HCT116 (cell line): Measurements from ENCODE around the gene PCSK2. TPM values are rescaled to one million over a fixed set of nuclear protein-coding genes. Genes with fewer than 3 reads are reported as not detected.

Source experiments
- ATAC-seq: fragments of 200-7000 bp; cut with Tn5 transposase; 2 replicates; pipeline ENCODE4 v1.9.1; 2020; ENCODE audit warnings: mild to moderate bottlenecking, moderate library complexity
- BruUV-seq: library from RNA; stranded (reverse); fragments of 400-500 nt; replicated peaks from 2 replicates; lab custom pipeline; 2021; lab: Mats Ljungman, UMichigan
- CTCF ChIA-PET: fragments of 300-600 bp; sonication (Branson Sonifier 250); formaldehyde crosslinking; loops from one replicate; lab custom pipeline; 2021; ENCODE audit warnings: antibody characterized with exemption; lab: Charles Lee
- POLR2A ChIA-PET: fragments of 300-600, 350-600 bp; sonication (Branson Sonifier 250); formaldehyde crosslinking; loops from one replicate; lab custom pipeline; 2021; ENCODE audit warnings: antibody characterized with exemption; lab: Charles Lee
- RAD21 ChIA-PET, 2 experiments: fragments of 300-600 bp; sonication (Branson Sonifier 250); formaldehyde crosslinking; loops; one replicate each; lab custom pipeline; 2023; ENCODE audit warnings: low total read pairs in 2 of 2; ENCODE audit not compliant: uncharacterized antibody in 2 of 2, unreplicated experiment in 2 of 2, low non-redundant PET in 1 of 2; lab: Charles Lee
- DNase-seq: peaks from one replicate; pipeline ENCODE4 v3.0.0-alpha.2; 2010; ENCODE audit warnings: low read depth, low spot score
- H2AFZ ChIP-seq: fragments of 200-600 bp; shearing (Covaris generic), sonication (generic); 2 replicates; pipeline ENCODE4 v1.6.1; 2017; ENCODE audit warnings: low read depth, mixed run types, mixed read lengths, antibody characterized with exemption, low read length; ENCODE audit not compliant: poor library complexity, severe bottlenecking
- H3K27ac ChIP-seq: 2 replicates; pipeline ENCODE4 v1.5.1; 2012; ENCODE audit warnings: low read depth, low read length
- H3K27me3 ChIP-seq: fragments of 200-600 bp; sonication (generic); 2 replicates; pipeline ENCODE4 v1.6.1; 2016; ENCODE audit warnings: mixed run types, low read length, mixed read lengths; ENCODE audit not compliant: insufficient read depth
- H3K36me3 ChIP-seq, 2 experiments: fragments of 200-500 bp in 1 of 2; fragments of 200-600 bp in 1 of 2; sonication (Bioruptor generic) in 1 of 2; sonication (generic) in 1 of 2; 2 replicates each; pipeline versions ENCODE4 v1.5.1 to v1.6.1; 2014 to 2016; ENCODE audit warnings: low read length in 2 of 2, inconsistent platforms in 1 of 2, mixed read lengths in 1 of 2, mixed run types in 1 of 2; ENCODE audit not compliant: insufficient read depth in 2 of 2, control insufficient read depth in 1 of 2
- H3K4me1 ChIP-seq, 2 experiments: fragments of 200-600 bp in 1 of 2; sonication (generic) in 1 of 2; 2 replicates each; pipeline versions ENCODE4 v1.5.1 to v1.6.1; 2012 to 2017; ENCODE audit warnings: low read length in 2 of 2, inconsistent platforms in 1 of 2, mild to moderate bottlenecking in 1 of 2, mixed read lengths in 1 of 2, mixed run types in 1 of 2, moderate library complexity in 1 of 2; ENCODE audit not compliant: insufficient read depth in 2 of 2, control insufficient read depth in 1 of 2
- H3K4me2 ChIP-seq: fragments of 200-600 bp; sonication (generic); 2 replicates; pipeline ENCODE4 v1.6.1; 2017; ENCODE audit warnings: mixed run types, low read length, mixed read lengths
- H3K4me3 ChIP-seq, 2 experiments: fragments of 200-600 bp in 1 of 2; sonication (generic) in 1 of 2; replicated peaks in 1 of 2; 2 replicates each; pipeline ENCODE4 v1.5.1; 2011 to 2016; ENCODE audit warnings: low read length in 2 of 2, control low read depth in 1 of 2, low read depth in 1 of 2, mild to moderate bottlenecking in 1 of 2, mixed read lengths in 1 of 2, mixed run types in 1 of 2
- H3K79me2 ChIP-seq: fragments of 200-600 bp; sonication (generic); 2 replicates; pipeline ENCODE4 v1.6.1; 2017; ENCODE audit warnings: mild to moderate bottlenecking, mixed run types, low read length, moderate library complexity, mixed read lengths; ENCODE audit not compliant: insufficient read depth
- H3K9ac ChIP-seq: fragments of 200-600 bp; sonication (generic); 2 replicates; pipeline ENCODE4 v1.6.1; 2016; ENCODE audit warnings: low read length, mixed read lengths
- H3K9me2 ChIP-seq: fragments of 200-600 bp; sonication (generic), shearing (Covaris generic); 2 replicates; pipeline ENCODE4 v1.6.1; 2017; ENCODE audit warnings: mixed run types, mild to moderate bottlenecking, moderate library complexity; ENCODE audit not compliant: insufficient read depth
- H3K9me3 ChIP-seq, 2 experiments: fragments of 200-500 bp in 1 of 2; fragments of 200-600 bp in 1 of 2; sonication (Bioruptor generic) in 1 of 2; sonication (generic) in 1 of 2; 2 replicates each; pipeline ENCODE4 v1.6.1; 2014 to 2017; ENCODE audit warnings: low read length in 2 of 2, mixed read lengths in 2 of 2, inconsistent platforms in 1 of 2, low read depth in 1 of 2, mild to moderate bottlenecking in 1 of 2, mixed run types in 1 of 2, moderate library complexity in 1 of 2; ENCODE audit not compliant: control insufficient read depth in 1 of 2, insufficient read depth in 1 of 2
- H4K20me1 ChIP-seq: fragments of 200-600 bp; sonication (generic), shearing (Covaris generic); 2 replicates; pipeline ENCODE4 v1.6.1; 2017; ENCODE audit warnings: mixed run types, mild to moderate bottlenecking, moderate library complexity; ENCODE audit not compliant: insufficient read depth
- ATF3 ChIP-seq: IDR thresholded peaks from 2 replicates; pipeline ENCODE4 v1.6.1; 2012
- CBX3 ChIP-seq: IDR thresholded peaks from 2 replicates; pipeline ENCODE4 v1.6.1; 2012; ENCODE audit warnings: low read depth
- CEBPB ChIP-seq: IDR thresholded peaks from 2 replicates; pipeline ENCODE4 v1.6.1; 2012; ENCODE audit warnings: low read depth
- EGR1 ChIP-seq: IDR thresholded peaks from 2 replicates; pipeline ENCODE4 v1.6.1; 2012; ENCODE audit warnings: low read depth
- ELF1 ChIP-seq: IDR thresholded peaks from 2 replicates; pipeline ENCODE4 v1.6.1; 2012; ENCODE audit warnings: low read depth, borderline replicate concordance
- EZH2phosphoT487 ChIP-seq: fragments of 200-600 bp; IDR thresholded peaks from 2 replicates; pipeline ENCODE4 v1.6.1; 2018; ENCODE audit warnings: antibody characterized with exemption, borderline replicate concordance
- FOSL1 ChIP-seq: IDR thresholded peaks from 2 replicates; pipeline ENCODE4 v1.6.1; 2012; ENCODE audit warnings: low read depth
- JUND ChIP-seq: IDR thresholded peaks from 2 replicates; pipeline ENCODE4 v1.6.1; 2012
- MAX ChIP-seq: IDR thresholded peaks from 2 replicates; pipeline ENCODE4 v1.6.1; 2012
- POLR2A ChIP-seq: IDR thresholded peaks from 2 replicates; pipeline ENCODE4 v1.7.0; 2011; ENCODE audit warnings: borderline replicate concordance; ENCODE audit not compliant: insufficient read depth, insufficient read length; ENCODE audit errors: extremely low read depth
- POLR2AphosphoS5 ChIP-seq: IDR thresholded peaks from 2 replicates; pipeline ENCODE4 v1.6.1; 2011; ENCODE audit warnings: mild to moderate bottlenecking, low read depth, low read length, moderate library complexity
- RAD21 ChIP-seq: IDR thresholded peaks from 2 replicates; pipeline ENCODE4 v1.6.1; 2012; ENCODE audit warnings: low read depth, mild to moderate bottlenecking
- SIN3A ChIP-seq: IDR thresholded peaks from 2 replicates; pipeline ENCODE4 v1.6.1; 2012; ENCODE audit warnings: low read depth
- SRF ChIP-seq: IDR thresholded peaks from 2 replicates; pipeline ENCODE4 v1.6.1; 2012; ENCODE audit warnings: low read depth
- TCF7L2 ChIP-seq: IDR thresholded peaks from 2 replicates; pipeline ENCODE4 v1.7.0; 2011; ENCODE audit warnings: borderline replicate concordance, inconsistent platforms; ENCODE audit not compliant: insufficient read depth, insufficient read length; ENCODE audit errors: extremely low read depth
- ZBTB33 ChIP-seq: IDR thresholded peaks from 2 replicates; pipeline ENCODE4 v1.6.1; 2011; ENCODE audit warnings: mild to moderate bottlenecking, low read length, moderate library complexity; ENCODE audit not compliant: insufficient replicate concordance; ENCODE audit errors: extremely low read depth
- ZNF274 ChIP-seq: fragments of 200-500 bp; sonication (Bioruptor generic); IDR thresholded peaks from 2 replicates; pipeline ENCODE4 v1.6.1; 2014; ENCODE audit warnings: mild to moderate bottlenecking, low read depth, low read length, inconsistent platforms
- intact Hi-C: fragments of 100-400 bp; cut with micrococcal nuclease; formaldehyde crosslinking; loops from 2 replicates; pipeline ENCODE4 v1.10.0; 2022
- total RNA-seq: library from RNA; stranded (reverse); gene quantifications from one replicate; pipeline ENCODE4 v1.2.1, GENCODE V29; 2021; ENCODE audit not compliant: unreplicated experiment

The PCSK2 gene
- total RNA-seq, 1 experiment from 2014 or later: not detected

GRCh38 chr20:17519606-17520285 is 292.9 kb downstream of the PCSK2 start:
- Histone ChIP-seq H3K9me3 (no peaks in the 10 kb centered on the region), H3K4me3 (no peak overlapping the region), H4K20me1 (no peaks in the 10 kb centered on the region), H3K27ac (no peak overlapping the region), H3K79me2 (no peaks in the 10 kb centered on the region), H2AFZ (no peak overlapping the region), H3K4me1 (peaks cover 6 to 12% of the 10 kb centered on the region in 2 experiments), H3K4me2 (peak overlapping the region; percentile 43; the same call in 1 of the 2 replicates), H3K36me3 (no peaks in the 10 kb centered on the region), H3K9me2 (no peaks in the 10 kb centered on the region), H3K9ac (no peak overlapping the region), H3K27me3 (no peaks in the 10 kb centered on the region)
- intact Hi-C loops: no loop called here
- DNase-seq: no peak
- no peak for ATAC-seq
- POLR2A ChIA-PET: no interaction called here
- BruUV-seq: no TSS peak
- RAD21 ChIA-PET: no interaction called here
- CTCF ChIA-PET: no interaction called here
- TF ChIP-seq ATF3 (no peak), POLR2AphosphoS5 (no peak), RAD21 (no peak), JUND (no peak), EGR1 (no peak), CEBPB (no peak), TCF7L2 (no peak), POLR2A (no peak), EZH2phosphoT487 (no peak), CBX3 (no peak), ZNF274 (no peak), MAX (no peak), SRF (no peak), ELF1 (no peak), ZBTB33 (no peak), SIN3A (no peak), FOSL1 (no peak)
- TF ChIP-seq, all 23 proteins: peak for 0
